BJ (cell line): ENCODE results near the gene STYX. TPM values are rescaled to one million over a fixed set of nuclear protein-coding genes. Genes with fewer than 3 reads are reported as not detected.

Experiments
- CTCF ChIA-PET: fragments of 350-600 bp; formaldehyde crosslinking; extraction: SDS; loops from one replicate; lab custom pipeline; 2021; ENCODE audit warnings: antibody characterized with exemption, inconsistent platforms; lab: Yijun Ruan, JAX
- POLR2A ChIA-PET: fragments of 300-600 bp; sonication (Branson Sonifier 250); formaldehyde crosslinking; extraction: SDS; loops from one replicate; lab custom pipeline; 2021; ENCODE audit warnings: antibody characterized with exemption; lab: Charles Lee
- DNase-seq: peaks from one replicate; pipeline ENCODE4 v3.0.0-alpha.2; 2011; ENCODE audit warnings: low read depth
- H3K27me3 ChIP-seq: 2 replicates; pipeline ENCODE4 v1.6.0; 2011; ENCODE audit warnings: low read length; ENCODE audit not compliant: control insufficient read depth, insufficient read depth
- H3K36me3 ChIP-seq: 2 replicates; pipeline ENCODE4 v1.5.1; 2011; ENCODE audit warnings: low read length; ENCODE audit not compliant: control insufficient read depth, insufficient read depth
- H3K4me3 ChIP-seq: 2 replicates; pipeline ENCODE4 v1.5.1; 2011; ENCODE audit warnings: low read depth, mild to moderate bottlenecking, control low read depth, low read length
- CTCF ChIP-seq: IDR thresholded peaks from 2 replicates; pipeline ENCODE4 v1.5.1; 2011; ENCODE audit warnings: low read depth, mild to moderate bottlenecking, control low read depth, inconsistent platforms, low read length, moderate library complexity; ENCODE audit not compliant: insufficient read depth
- polyA plus RNA-seq: library from polyadenylated mRNA; depleted of rRNA; stranded (reverse); fragments of >200 nt; gene quantifications from 2 replicates; pipeline ENCODE4 v1.2.3, GENCODE V29; 2011

The STYX gene
- polyA plus RNA-seq, 1 experiment = 4.0 TPM

GRCh38 chr14:52735921-52736489, 6.0 kb downstream of the STYX start:
- H3K4me3 ChIP-seq = no peak overlapping the region
- no peaks in the 10 kb centered on the region; the same call in 1 of the 2 replicates for H3K36me3 ChIP-seq
- CTCF ChIA-PET = no interaction called here
- TF ChIP-seq CTCF = no peak
- no peaks in the 10 kb centered on the region for H3K27me3 ChIP-seq
- DNase-seq = no peak
- POLR2A ChIA-PET = no interaction called here

- CTCF ChIA-PET = interaction anchor here (1.5 kb wide), 1 partner anchor 15 kb away, joined by 4 read pairs; no protein-coding TSS in a partner anchor
- no peak for TF ChIP-seq CTCF
- POLR2A ChIA-PET = no interaction called here
Measured at GRCh38 chr14:52738409-52738808, 8.4 kb downstream of the STYX start.

GRCh38 chr14:52740751-52741150, 10.8 kb downstream of the STYX start:
- H3K27me3 ChIP-seq = no peaks in the 10 kb centered on the region
- no peak for TF ChIP-seq CTCF
- POLR2A ChIA-PET = no interaction called here
- H3K36me3 ChIP-seq = no peaks in the 10 kb centered on the region
- no peak overlapping the region for H3K4me3 ChIP-seq
- CTCF ChIA-PET = no interaction called here
- DNase-seq = no peak

More at GRCh38 chr14:52738409-52738808, 8.4 kb downstream of the STYX start:
- no peak overlapping the region for H3K4me3 ChIP-seq
- H3K36me3 ChIP-seq = no peaks in the 10 kb centered on the region
- no peak for DNase-seq
- no peaks in the 10 kb centered on the region for H3K27me3 ChIP-seq

- Histone ChIP-seq H3K4me3 (no peak overlapping the region), H3K27me3 (no peaks in the 10 kb centered on the region), H3K36me3 (no peaks in the 10 kb centered on the region)
- no peak for DNase-seq
- no peak for TF ChIP-seq CTCF
- ChIA-PET POLR2A (no interaction called here), CTCF (interaction anchor here (0.6 to 1.3 kb wide), 3 partner anchors 14 to 416 kb away, joined by 3 read pairs; no protein-coding TSS in a partner anchor)
Measured at GRCh38 chr14:52741865-52742264, 11.9 kb downstream of the STYX start.

- H3K27me3 ChIP-seq = no peaks in the 10 kb centered on the region
- no peak for DNase-seq
- no peaks in the 10 kb centered on the region for H3K36me3 ChIP-seq
- H3K4me3 ChIP-seq = no peak overlapping the region
- TF ChIP-seq CTCF = no peak
- ChIA-PET POLR2A (no interaction called here), CTCF (no interaction called here)
Measured at GRCh38 chr14:52748647-52749292, 18.8 kb downstream of the STYX start.
